Measurements from ENCODE around the gene PVALEF.

The PVALEF gene

DNA sequence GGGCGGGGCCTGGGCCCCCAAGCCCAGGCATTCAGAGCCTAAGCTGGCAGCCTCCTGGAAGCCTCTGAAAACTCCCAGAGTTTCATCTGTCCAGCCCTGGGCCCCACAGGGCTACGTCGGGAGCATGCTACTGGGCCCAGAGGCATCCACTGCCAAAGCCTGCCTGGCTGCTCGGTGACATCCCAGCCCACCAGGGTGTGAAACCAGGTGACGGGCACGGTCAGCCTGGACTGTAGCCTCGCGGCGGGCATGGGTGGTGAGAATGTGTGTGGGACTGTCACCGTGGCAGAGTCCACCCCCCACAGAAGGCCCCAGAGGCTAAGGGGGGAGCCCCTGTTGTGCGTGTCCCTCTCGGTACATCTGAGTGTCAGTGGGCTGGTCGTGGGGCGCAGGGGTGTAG lies 26.3 kb downstream of the PVALEF start:
- no peak overlapping the region for H3K27ac ChIP-seq
- TF ChIP-seq, protein P1, sequence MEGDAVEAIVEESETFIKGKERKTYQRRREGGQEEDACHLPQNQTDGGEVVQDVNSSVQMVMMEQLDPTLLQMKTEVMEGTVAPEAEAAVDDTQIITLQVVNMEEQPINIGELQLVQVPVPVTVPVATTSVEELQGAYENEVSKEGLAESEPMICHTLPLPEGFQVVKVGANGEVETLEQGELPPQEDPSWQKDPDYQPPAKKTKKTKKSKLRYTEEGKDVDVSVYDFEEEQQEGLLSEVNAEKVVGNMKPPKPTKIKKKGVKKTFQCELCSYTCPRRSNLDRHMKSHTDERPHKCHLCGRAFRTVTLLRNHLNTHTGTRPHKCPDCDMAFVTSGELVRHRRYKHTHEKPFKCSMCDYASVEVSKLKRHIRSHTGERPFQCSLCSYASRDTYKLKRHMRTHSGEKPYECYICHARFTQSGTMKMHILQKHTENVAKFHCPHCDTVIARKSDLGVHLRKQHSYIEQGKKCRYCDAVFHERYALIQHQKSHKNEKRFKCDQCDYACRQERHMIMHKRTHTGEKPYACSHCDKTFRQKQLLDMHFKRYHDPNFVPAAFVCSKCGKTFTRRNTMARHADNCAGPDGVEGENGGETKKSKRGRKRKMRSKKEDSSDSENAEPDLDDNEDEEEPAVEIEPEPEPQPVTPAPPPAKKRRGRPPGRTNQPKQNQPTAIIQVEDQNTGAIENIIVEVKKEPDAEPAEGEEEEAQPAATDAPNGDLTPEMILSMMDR (IDR thresholded peaks at IDR 0.05) = no peak
- TF ChIP-seq ZFX (IDR thresholded peaks at IDR 0.05; ENCODE audit: borderline replicate concordance) = no peak

DNA sequence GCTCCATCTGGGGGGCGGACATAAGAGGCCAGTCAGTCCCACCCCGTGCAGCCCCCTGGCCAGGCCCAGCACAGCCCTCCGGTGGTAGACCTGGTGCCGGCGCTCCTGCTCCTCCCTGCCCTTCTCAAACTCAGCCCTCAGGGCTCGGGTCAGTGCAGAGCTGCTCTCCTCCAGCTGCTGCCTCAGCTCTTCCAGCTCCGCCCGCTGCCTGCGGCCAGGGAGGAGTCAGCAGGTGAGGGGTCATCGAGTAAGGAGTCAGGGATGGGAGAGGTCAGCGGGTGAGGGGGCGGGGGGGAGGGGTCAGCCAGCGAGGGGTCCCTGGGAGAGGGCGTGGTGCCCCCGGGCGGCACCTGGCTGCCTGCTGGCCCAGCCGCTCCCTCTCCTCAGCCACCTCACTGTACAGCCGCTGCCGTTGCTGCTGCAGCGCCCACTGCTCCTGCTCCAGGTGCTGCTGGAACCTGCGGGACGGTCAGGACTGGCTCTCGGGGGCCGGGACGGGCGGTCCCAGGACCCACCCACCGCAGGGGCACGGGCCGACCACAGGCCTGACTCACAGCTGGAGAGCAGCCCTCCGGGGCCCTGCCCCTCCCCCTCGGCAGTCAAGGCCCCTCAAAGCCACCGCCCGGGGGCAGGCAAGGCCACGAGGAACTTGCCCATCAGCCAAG lies 27.2 kb downstream of the PVALEF start:
- H3K27ac ChIP-seq = no peak overlapping the region
- TF ChIP-seq ZFX (IDR thresholded peaks at IDR 0.05; ENCODE audit: borderline replicate concordance) = no peak
- TF ChIP-seq, protein P1 (IDR thresholded peaks at IDR 0.05) = no peak

DNA sequence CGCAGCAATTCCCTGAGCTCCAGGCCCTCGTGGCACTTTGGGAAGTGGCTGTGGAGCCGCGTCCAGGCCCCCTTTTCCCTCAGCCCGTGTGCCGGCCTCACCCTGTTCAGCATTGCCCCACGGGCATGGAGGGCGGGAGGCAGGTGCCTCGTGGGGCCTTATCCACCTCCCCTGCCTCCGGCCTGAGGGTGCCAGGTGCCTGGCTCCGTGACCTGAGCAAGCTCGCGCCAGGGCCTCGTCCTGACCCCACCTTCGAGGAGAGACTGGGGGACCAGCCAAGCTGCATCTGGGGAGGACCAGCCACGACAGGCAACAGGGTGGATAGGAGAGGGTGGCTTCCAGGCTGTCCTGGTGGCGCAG lies 27.7 kb downstream of the PVALEF start:
- no peak for TF ChIP-seq ZFX (IDR thresholded peaks at IDR 0.05; ENCODE audit: borderline replicate concordance)
- TF ChIP-seq, protein P1 (IDR thresholded peaks at IDR 0.05) = no peak

GRCh38 chr17:81193470-81194224 lies 28.3 kb downstream of the PVALEF start:
- no peak overlapping the region for H3K27ac ChIP-seq
- TF ChIP-seq ZFX (IDR thresholded peaks at IDR 0.05; ENCODE audit: borderline replicate concordance) = no peak
- TF ChIP-seq, protein P1 (IDR thresholded peaks at IDR 0.05) = no peak

More for the DNA sequence above, 27.7 kb downstream of the PVALEF start:
- no peak overlapping the region for H3K27ac ChIP-seq

DNA sequence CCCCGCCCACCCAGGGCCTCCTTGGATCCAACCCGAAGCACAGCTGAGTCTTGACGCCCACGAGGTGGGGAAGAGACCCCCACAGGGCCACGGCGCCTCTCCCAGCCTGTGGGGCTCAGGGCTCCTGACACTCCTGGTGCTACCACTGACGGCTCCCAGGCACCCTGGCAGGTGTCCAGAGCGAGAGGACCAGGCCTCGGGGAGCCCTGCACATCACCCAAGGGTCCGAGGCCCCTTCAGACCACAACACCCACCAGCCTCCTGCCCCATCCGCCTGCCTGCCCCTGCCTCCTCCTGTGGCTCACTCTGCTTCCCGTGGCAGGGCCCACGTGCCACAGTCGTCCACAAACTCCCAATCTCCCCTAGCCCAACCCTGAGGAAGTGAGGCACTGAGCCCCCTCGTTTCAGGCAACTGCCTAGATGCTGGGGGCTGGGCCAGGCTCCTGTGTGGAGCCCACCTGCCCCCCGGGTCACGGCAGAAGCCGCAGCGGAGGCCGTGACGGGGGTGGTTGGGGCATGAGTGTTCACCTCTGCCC lies 29.0 kb downstream of the PVALEF start:
- no peak for TF ChIP-seq ZFX (IDR thresholded peaks at IDR 0.05; ENCODE audit: borderline replicate concordance)
- TF ChIP-seq, protein P1 (IDR thresholded peaks at IDR 0.05) = no peak
- no peak overlapping the region for H3K27ac ChIP-seq

GRCh38 chr17:81194941-81195901 lies 29.9 kb downstream of the PVALEF start:
- no peak overlapping the region for H3K27ac ChIP-seq
- TF ChIP-seq, protein P1 (IDR thresholded peaks at IDR 0.05) = no peak
- TF ChIP-seq ZFX (IDR thresholded peaks at IDR 0.05; ENCODE audit: borderline replicate concordance) = no peak
